GM23338 (cell line): Measurements from ENCODE around the gene AXIN1. TPM values are rescaled to one million over a fixed set of nuclear protein-coding genes. Genes with fewer than 3 reads are reported as not detected.

ENCODE experiments used
- ATAC-seq: fragments of 200-7000 bp; cut with Tn5 transposase; 3 replicates; pipeline ENCODE4 v1.9.1; 2020
- DNase-seq: peaks from one replicate; pipeline ENCODE4 v3.0.0-alpha.2; 2015; ENCODE audit warnings: low spot score
- H2AFZ ChIP-seq: fragments of 200-600 bp; sonication (generic); 2 replicates; pipeline ENCODE4 v1.8.0; 2016; ENCODE audit warnings: antibody characterized with exemption, mild to moderate bottlenecking, moderate library complexity
- H3F3A ChIP-seq: fragments of 200-600 bp; sonication (generic); replicated peaks from 2 replicates; pipeline ENCODE4 v1.8.0; 2017; ENCODE audit warnings: antibody characterized with exemption, mixed run types, low read depth
- H3K27ac ChIP-seq: fragments of 200-600 bp; sonication (generic); 2 replicates; pipeline ENCODE4 v1.6.1; 2016; ENCODE audit warnings: low read depth
- H3K27me3 ChIP-seq: fragments of 200-600 bp; sonication (generic); 2 replicates; pipeline ENCODE4 v1.8.0; 2016; ENCODE audit warnings: mild to moderate bottlenecking, mixed run types, moderate library complexity; ENCODE audit not compliant: insufficient read depth
- H3K36me3 ChIP-seq: fragments of 200-600 bp; sonication (generic); 2 replicates; pipeline ENCODE4 v1.8.0; 2016; ENCODE audit warnings: mild to moderate bottlenecking; ENCODE audit not compliant: insufficient read depth
- H3K4me1 ChIP-seq: fragments of 200-600 bp; sonication (generic); 2 replicates; pipeline ENCODE4 v1.8.0; 2016; ENCODE audit warnings: mild to moderate bottlenecking, moderate library complexity; ENCODE audit not compliant: insufficient read depth
- H3K4me2 ChIP-seq: fragments of 200-600 bp; sonication (generic); 2 replicates; pipeline ENCODE4 v1.7.1; 2017; ENCODE audit warnings: mixed run types
- H3K4me3 ChIP-seq: fragments of 200-600 bp; sonication (generic); 2 replicates; pipeline ENCODE4 v1.6.1; 2016; ENCODE audit warnings: mixed run types
- H3K79me2 ChIP-seq: fragments of 200-600 bp; sonication (generic); replicated peaks from 2 replicates; pipeline ENCODE4 v1.8.0; 2017; ENCODE audit warnings: mild to moderate bottlenecking; ENCODE audit not compliant: insufficient read depth
- H3K9me2 ChIP-seq: fragments of 200-600 bp; sonication (generic); 2 replicates; pipeline ENCODE4 v1.8.0; 2017; ENCODE audit not compliant: insufficient read depth
- H4K20me1 ChIP-seq: fragments of 200-600 bp; sonication (generic); replicated peaks from 2 replicates; pipeline ENCODE4 v1.8.0; 2017; ENCODE audit warnings: mild to moderate bottlenecking; ENCODE audit not compliant: insufficient read depth
- H3K27ac Mint-ChIP-seq: 2 replicates; pipeline ENCODE4 v1.8.0; 2020; ENCODE audit warnings: inconsistent platforms, mild to moderate bottlenecking, moderate library complexity, mixed read lengths
- H3K27me3 Mint-ChIP-seq: 3 replicates; pipeline ENCODE4 v1.8.0; 2022; ENCODE audit warnings: low read depth, mild to moderate bottlenecking, moderate library complexity, mixed read lengths, inconsistent platforms; ENCODE audit not compliant: insufficient read depth, poor library complexity
- H3K36me3 Mint-ChIP-seq: 3 replicates; pipeline ENCODE4 v1.8.0; 2021; ENCODE audit warnings: low read depth, mild to moderate bottlenecking, inconsistent platforms, moderate library complexity, mixed read lengths
- H3K4me1 Mint-ChIP-seq: 3 replicates; pipeline ENCODE4 v1.8.0; 2020; ENCODE audit warnings: mild to moderate bottlenecking, inconsistent platforms, mixed read lengths
- H3K4me3 Mint-ChIP-seq: 3 replicates; pipeline ENCODE4 v1.8.0; 2021; ENCODE audit warnings: moderate library complexity, mild to moderate bottlenecking, inconsistent platforms, mixed read lengths
- H3K9me3 Mint-ChIP-seq: 3 replicates; pipeline ENCODE4 v1.8.0; 2020; ENCODE audit warnings: moderate library complexity, mild to moderate bottlenecking, inconsistent platforms, mixed read lengths
- EZH2 ChIP-seq: fragments of 200-600 bp; sonication (generic); IDR thresholded peaks from one replicate; pipeline ENCODE4 v1.8.0; 2017; ENCODE audit warnings: antibody characterized with exemption, mild to moderate bottlenecking, low read depth; ENCODE audit not compliant: unreplicated experiment
- JUNB ChIP-seq: IDR thresholded peaks from one replicate; pipeline ENCODE4 v1.6.1; 2016; ENCODE audit warnings: antibody characterized with exemption; ENCODE audit not compliant: unreplicated experiment
- NANOG ChIP-seq: IDR thresholded peaks from 2 replicates; pipeline ENCODE4 v1.6.1; 2016; ENCODE audit warnings: antibody characterized with exemption, borderline replicate concordance
- POLR2AphosphoS5 ChIP-seq: IDR thresholded peaks from 2 replicates; pipeline ENCODE4 v1.6.1; 2016; ENCODE audit warnings: antibody characterized with exemption, low read depth
- STAT1 ChIP-seq: IDR thresholded peaks from one replicate; pipeline ENCODE4 v1.6.1; 2016; ENCODE audit warnings: antibody characterized with exemption; ENCODE audit not compliant: unreplicated experiment
- ZNF114 ChIP-seq: fragments of 250-450 bp; sonication (Bioruptor Pico); IDR thresholded peaks from 2 replicates; pipeline ENCODE4 v1.5.0; 2020; ENCODE audit warnings: mild to moderate bottlenecking, moderate library complexity
- ZNF331 ChIP-seq: fragments of 250-450 bp; sonication (Bioruptor Pico); IDR thresholded peaks from 2 replicates; pipeline ENCODE4 v1.5.0; 2020; ENCODE audit warnings: low read depth, mild to moderate bottlenecking, moderate library complexity
- polyA plus RNA-seq: library from polyadenylated mRNA; unstranded; fragments of >200 nt; fragmentation: Nextera tagmentation; extraction: Ambion mirVana; gene quantifications from 2 replicates; pipeline ENCODE4 v1.2.1, GENCODE V29; 2016
- total RNA-seq: library from RNA; depleted of rRNA; stranded (reverse); fragments of >200 nt; shearing (Covaris generic); gene quantifications from 2 replicates; pipeline ENCODE4 v1.2.3, GENCODE V29; 2014
- TF ChIP-seq, protein P1 (sequence below): IDR thresholded peaks from one replicate; pipeline ENCODE4 v1.6.1; 2018; ENCODE audit warnings: antibody characterized with exemption; ENCODE audit not compliant: unreplicated experiment
- TF ChIP-seq, protein P2 (sequence below): fragments of 250-450 bp; sonication (Bioruptor Pico); IDR thresholded peaks from 2 replicates; pipeline ENCODE4 v1.5.0; 2020; ENCODE audit warnings: mild to moderate bottlenecking, moderate library complexity
- TF ChIP-seq, protein P3 (sequence below), 2 experiments: fragments of 200-600 bp in 1 of 2; sonication (generic) in 1 of 2; conservative IDR thresholded peaks; 2 replicates each; pipeline versions ENCODE4 v1.5.1 to v1.6.1; 2016 to 2017; ENCODE audit warnings: antibody characterized with exemption in 2 of 2, low read depth in 2 of 2, mild to moderate bottlenecking in 2 of 2, moderate library complexity in 1 of 2
- TF ChIP-seq, protein P4 (sequence below): IDR thresholded peaks from 2 replicates; pipeline ENCODE4 v1.6.1; 2016; ENCODE audit warnings: antibody characterized with exemption

Gene AXIN1
- total and polyA plus RNA-seq, 2 experiments from 2014 or later, result 14.3 to 54.5 TPM

DNA sequence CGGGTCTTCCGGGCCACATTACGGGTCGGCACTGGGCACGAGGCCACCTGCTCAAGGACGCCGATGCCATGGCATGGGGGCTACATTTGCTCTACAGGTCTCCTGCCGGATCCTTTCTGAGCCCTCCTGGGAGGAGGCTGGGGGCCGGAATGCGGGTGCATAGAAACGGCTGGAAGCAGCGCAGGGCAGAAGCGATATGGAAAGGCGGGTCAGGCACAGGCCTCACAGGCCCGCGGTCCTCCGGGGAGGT lies 28.4 kb downstream of the AXIN1 start:
- Histone ChIP-seq H3K36me3 (no peaks in the 10 kb centered on the region), H4K20me1 (peaks cover 31% of the 10 kb centered on the region), H3K4me3 (no peak overlapping the region), H3F3A (peaks cover 3% of the 10 kb centered on the region; the same call in 1 of the 2 replicates), H3K9me2 (no peaks in the 10 kb centered on the region), H3K27ac (0 out of 2 replicates have a peak overlapping the region, but pooled peaks have one; percentile 55), H3K4me2 (no peak overlapping the region), H3K4me1 (peaks cover 4% of the 10 kb centered on the region; the same call in 1 of the 2 replicates), H3K79me2 (peaks cover 97% of the 10 kb centered on the region), H3K27me3 (no peaks in the 10 kb centered on the region), H2AFZ (no peak overlapping the region)
- Mint-ChIP-seq H3K4me3 (no peak overlapping the region), H3K9me3 (no peaks in the 10 kb centered on the region), H3K4me1 (peaks cover 25% of the 10 kb centered on the region), H3K27ac (no peak overlapping the region), H3K27me3 (peaks cover 6% of the 10 kb centered on the region), H3K36me3 (peaks cover 5% of the 10 kb centered on the region; the same call in 2 of the 3 replicates)
- TF ChIP-seq, protein P1, sequence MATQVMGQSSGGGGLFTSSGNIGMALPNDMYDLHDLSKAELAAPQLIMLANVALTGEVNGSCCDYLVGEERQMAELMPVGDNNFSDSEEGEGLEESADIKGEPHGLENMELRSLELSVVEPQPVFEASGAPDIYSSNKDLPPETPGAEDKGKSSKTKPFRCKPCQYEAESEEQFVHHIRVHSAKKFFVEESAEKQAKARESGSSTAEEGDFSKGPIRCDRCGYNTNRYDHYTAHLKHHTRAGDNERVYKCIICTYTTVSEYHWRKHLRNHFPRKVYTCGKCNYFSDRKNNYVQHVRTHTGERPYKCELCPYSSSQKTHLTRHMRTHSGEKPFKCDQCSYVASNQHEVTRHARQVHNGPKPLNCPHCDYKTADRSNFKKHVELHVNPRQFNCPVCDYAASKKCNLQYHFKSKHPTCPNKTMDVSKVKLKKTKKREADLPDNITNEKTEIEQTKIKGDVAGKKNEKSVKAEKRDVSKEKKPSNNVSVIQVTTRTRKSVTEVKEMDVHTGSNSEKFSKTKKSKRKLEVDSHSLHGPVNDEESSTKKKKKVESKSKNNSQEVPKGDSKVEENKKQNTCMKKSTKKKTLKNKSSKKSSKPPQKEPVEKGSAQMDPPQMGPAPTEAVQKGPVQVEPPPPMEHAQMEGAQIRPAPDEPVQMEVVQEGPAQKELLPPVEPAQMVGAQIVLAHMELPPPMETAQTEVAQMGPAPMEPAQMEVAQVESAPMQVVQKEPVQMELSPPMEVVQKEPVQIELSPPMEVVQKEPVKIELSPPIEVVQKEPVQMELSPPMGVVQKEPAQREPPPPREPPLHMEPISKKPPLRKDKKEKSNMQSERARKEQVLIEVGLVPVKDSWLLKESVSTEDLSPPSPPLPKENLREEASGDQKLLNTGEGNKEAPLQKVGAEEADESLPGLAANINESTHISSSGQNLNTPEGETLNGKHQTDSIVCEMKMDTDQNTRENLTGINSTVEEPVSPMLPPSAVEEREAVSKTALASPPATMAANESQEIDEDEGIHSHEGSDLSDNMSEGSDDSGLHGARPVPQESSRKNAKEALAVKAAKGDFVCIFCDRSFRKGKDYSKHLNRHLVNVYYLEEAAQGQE, result no peak
- TF ChIP-seq EZH2, result no peak
- no peak for TF ChIP-seq ZNF114 (CRISPR knock-in tag)
- TF ChIP-seq, protein P2, sequence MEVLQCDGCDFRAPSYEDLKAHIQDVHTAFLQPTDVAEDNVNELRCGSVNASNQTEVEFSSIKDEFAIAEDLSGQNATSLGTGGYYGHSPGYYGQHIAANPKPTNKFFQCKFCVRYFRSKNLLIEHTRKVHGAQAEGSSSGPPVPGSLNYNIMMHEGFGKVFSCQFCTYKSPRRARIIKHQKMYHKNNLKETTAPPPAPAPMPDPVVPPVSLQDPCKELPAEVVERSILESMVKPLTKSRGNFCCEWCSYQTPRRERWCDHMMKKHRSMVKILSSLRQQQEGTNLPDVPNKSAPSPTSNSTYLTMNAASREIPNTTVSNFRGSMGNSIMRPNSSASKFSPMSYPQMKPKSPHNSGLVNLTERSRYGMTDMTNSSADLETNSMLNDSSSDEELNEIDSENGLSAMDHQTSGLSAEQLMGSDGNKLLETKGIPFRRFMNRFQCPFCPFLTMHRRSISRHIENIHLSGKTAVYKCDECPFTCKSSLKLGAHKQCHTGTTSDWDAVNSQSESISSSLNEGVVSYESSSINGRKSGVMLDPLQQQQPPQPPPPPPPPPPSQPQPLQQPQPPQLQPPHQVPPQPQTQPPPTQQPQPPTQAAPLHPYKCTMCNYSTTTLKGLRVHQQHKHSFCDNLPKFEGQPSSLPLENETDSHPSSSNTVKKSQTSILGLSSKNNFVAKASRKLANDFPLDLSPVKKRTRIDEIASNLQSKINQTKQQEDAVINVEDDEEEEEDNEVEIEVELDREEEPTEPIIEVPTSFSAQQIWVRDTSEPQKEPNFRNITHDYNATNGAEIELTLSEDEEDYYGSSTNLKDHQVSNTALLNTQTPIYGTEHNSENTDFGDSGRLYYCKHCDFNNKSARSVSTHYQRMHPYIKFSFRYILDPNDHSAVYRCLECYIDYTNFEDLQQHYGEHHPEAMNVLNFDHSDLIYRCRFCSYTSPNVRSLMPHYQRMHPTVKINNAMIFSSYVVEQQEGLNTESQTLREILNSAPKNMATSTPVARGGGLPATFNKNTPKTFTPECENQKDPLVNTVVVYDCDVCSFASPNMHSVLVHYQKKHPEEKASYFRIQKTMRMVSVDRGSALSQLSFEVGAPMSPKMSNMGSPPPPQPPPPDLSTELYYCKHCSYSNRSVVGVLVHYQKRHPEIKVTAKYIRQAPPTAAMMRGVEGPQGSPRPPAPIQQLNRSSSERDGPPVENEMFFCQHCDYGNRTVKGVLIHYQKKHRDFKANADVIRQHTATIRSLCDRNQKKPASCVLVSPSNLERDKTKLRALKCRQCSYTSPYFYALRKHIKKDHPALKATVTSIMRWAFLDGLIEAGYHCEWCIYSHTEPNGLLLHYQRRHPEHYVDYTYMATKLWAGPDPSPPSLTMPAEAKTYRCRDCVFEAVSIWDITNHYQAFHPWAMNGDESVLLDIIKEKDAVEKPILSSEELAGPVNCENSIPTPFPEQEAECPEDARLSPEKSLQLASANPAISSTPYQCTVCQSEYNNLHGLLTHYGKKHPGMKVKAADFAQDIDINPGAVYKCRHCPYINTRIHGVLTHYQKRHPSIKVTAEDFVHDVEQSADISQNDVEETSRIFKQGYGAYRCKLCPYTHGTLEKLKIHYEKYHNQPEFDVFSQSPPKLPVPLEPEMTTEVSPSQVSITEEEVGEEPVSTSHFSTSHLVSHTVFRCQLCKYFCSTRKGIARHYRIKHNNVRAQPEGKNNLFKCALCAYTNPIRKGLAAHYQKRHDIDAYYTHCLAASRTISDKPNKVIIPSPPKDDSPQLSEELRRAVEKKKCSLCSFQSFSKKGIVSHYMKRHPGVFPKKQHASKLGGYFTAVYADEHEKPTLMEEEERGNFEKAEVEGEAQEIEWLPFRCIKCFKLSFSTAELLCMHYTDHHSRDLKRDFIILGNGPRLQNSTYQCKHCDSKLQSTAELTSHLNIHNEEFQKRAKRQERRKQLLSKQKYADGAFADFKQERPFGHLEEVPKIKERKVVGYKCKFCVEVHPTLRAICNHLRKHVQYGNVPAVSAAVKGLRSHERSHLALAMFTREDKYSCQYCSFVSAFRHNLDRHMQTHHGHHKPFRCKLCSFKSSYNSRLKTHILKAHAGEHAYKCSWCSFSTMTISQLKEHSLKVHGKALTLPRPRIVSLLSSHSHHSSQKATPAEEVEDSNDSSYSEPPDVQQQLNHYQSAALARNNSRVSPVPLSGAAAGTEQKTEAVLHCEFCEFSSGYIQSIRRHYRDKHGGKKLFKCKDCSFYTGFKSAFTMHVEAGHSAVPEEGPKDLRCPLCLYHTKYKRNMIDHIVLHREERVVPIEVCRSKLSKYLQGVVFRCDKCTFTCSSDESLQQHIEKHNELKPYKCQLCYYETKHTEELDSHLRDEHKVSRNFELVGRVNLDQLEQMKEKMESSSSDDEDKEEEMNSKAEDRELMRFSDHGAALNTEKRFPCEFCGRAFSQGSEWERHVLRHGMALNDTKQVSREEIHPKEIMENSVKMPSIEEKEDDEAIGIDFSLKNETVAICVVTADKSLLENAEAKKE, result no peak
- TF ChIP-seq, protein P3, sequence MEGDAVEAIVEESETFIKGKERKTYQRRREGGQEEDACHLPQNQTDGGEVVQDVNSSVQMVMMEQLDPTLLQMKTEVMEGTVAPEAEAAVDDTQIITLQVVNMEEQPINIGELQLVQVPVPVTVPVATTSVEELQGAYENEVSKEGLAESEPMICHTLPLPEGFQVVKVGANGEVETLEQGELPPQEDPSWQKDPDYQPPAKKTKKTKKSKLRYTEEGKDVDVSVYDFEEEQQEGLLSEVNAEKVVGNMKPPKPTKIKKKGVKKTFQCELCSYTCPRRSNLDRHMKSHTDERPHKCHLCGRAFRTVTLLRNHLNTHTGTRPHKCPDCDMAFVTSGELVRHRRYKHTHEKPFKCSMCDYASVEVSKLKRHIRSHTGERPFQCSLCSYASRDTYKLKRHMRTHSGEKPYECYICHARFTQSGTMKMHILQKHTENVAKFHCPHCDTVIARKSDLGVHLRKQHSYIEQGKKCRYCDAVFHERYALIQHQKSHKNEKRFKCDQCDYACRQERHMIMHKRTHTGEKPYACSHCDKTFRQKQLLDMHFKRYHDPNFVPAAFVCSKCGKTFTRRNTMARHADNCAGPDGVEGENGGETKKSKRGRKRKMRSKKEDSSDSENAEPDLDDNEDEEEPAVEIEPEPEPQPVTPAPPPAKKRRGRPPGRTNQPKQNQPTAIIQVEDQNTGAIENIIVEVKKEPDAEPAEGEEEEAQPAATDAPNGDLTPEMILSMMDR (conservative IDR thresholded peaks at IDR 0.05; ENCODE audit: low read depth in 2 of 2), result no peak
- no peak for TF ChIP-seq NANOG
- TF ChIP-seq, protein P4, sequence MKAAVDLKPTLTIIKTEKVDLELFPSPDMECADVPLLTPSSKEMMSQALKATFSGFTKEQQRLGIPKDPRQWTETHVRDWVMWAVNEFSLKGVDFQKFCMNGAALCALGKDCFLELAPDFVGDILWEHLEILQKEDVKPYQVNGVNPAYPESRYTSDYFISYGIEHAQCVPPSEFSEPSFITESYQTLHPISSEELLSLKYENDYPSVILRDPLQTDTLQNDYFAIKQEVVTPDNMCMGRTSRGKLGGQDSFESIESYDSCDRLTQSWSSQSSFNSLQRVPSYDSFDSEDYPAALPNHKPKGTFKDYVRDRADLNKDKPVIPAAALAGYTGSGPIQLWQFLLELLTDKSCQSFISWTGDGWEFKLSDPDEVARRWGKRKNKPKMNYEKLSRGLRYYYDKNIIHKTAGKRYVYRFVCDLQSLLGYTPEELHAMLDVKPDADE, result no peak
- TF ChIP-seq ZNF331 (CRISPR knock-in tag), result no peak
- TF ChIP-seq JUNB, result no peak
- no peak for TF ChIP-seq POLR2AphosphoS5
- no peak for TF ChIP-seq STAT1
- no peak for DNase-seq
- ATAC-seq, result peak; percentile 6; the same call in 2 of the 3 replicates
